Measurements from ENCODE around the gene DCAF7. TPM values are rescaled to one million over a fixed set of nuclear protein-coding genes. Genes with fewer than 3 reads are reported as not detected.

The DCAF7 gene
- polyA plus RNA-seq, 1 of the 3 experiments (the other 2 are of a cell fraction) = 63.5 TPM

- TF ChIP-seq TEAD4 (IDR thresholded peaks at IDR 0.05; ENCODE audit: borderline replicate concordance, insufficient read depth) = no peak
- TF ChIP-seq GABPA (IDR thresholded peaks at IDR 0.05; ENCODE audit: low read depth) = no peak
- TF ChIP-seq NFIC (IDR thresholded peaks at IDR 0.05; ENCODE audit: borderline replicate concordance) = no peak
- TF ChIP-seq PBX3 (IDR thresholded peaks at IDR 0.05) = no peak
- Histone ChIP-seq H3K27ac (ENCODE audit: low read depth in 2 of 2, low read length in 1 of 2) (no peak overlapping the region), H3K27me3 (ENCODE audit: insufficient read depth) (peaks cover 27% of the 10 kb centered on the region), H3K4me3 (ENCODE audit: low read depth in 2 of 2, low read length in 1 of 2) (no peak overlapping the region), H4K20me1 (ENCODE audit: insufficient read depth) (no peaks in the 10 kb centered on the region), H2AFZ (ENCODE audit: low read depth) (no peak overlapping the region), H3K36me3 (replicated peaks in 1 of 2; ENCODE audit: control insufficient read depth in 1 of 2, insufficient read depth in 2 of 2, low read length in 1 of 2) (no peaks in the 10 kb centered on the region), H3F3A (replicated peaks; ENCODE audit: insufficient read depth) (no peaks in the 10 kb centered on the region), H3K79me2 (ENCODE audit: insufficient read depth) (no peaks in the 10 kb centered on the region), H3K9ac (no peak overlapping the region), H3K9me3 (no peaks in the 10 kb centered on the region), H3K4me1 (ENCODE audit: control insufficient read depth in 1 of 2, insufficient read depth in 2 of 2, low read depth in 1 of 2, low read length in 1 of 2) (no peaks in the 10 kb centered on the region), H3K9me2 (no peaks in the 10 kb centered on the region), H3K4me2 (no peak overlapping the region)
- no peak for DNase-seq
- POLR2A ChIA-PET = interaction anchor here (1.3 kb wide), 1 partner anchor 8 kb away, joined by 3 read pairs; no protein-coding TSS in a partner anchor
- 69% methylated on average over 8 of the region's 8 CpGs for WGBS (ENCODE audit: low lambda C conversion rate)
- CTCF ChIA-PET = interaction anchor here (0.6 to 1.7 kb wide), 2 partner anchors 78 to 86 kb away, joined by 3 to 6 read pairs; no protein-coding TSS in a partner anchor
Measured at GRCh38 chr17:63511331-63511730, 38.9 kb upstream of the DCAF7 start.

- TF ChIP-seq FOXM1 (IDR thresholded peaks at IDR 0.05; ENCODE audit: low read depth) = no peak
- no peak for TF ChIP-seq EP300 (IDR thresholded peaks at IDR 0.05; ENCODE audit: borderline replicate concordance in 1 of 2, low read depth in 1 of 2, low read length in 1 of 2)
- TF ChIP-seq ZBTB33 (IDR thresholded peaks at IDR 0.05; ENCODE audit: borderline replicate concordance, low read depth) = no peak
- TF ChIP-seq RAD21 (IDR thresholded peaks at IDR 0.05; ENCODE audit: low read length) = no peak
- TF ChIP-seq NFIC (IDR thresholded peaks at IDR 0.05; ENCODE audit: borderline replicate concordance) = no peak
- ChIA-PET POLR2A (no interaction called here), CTCF (interaction anchor here (1.7 kb wide), 1 partner anchor 87 kb away, joined by 6 read pairs; no protein-coding TSS in a partner anchor)
- 60% methylated on average over 3 of the region's 3 CpGs for whole genome bisulfite sequencing (ENCODE audit: low lambda C conversion rate)
- H3K4me2 ChIP-seq = no peak overlapping the region
- no peak overlapping the region for H3K27ac ChIP-seq (ENCODE audit: low read depth in 2 of 2, low read length in 1 of 2)
- no peak overlapping the region for H2AFZ ChIP-seq (ENCODE audit: low read depth)
- DNase-seq = no peak
- no peaks in the 10 kb centered on the region for H3K9me3 ChIP-seq
- H3K4me1 ChIP-seq (ENCODE audit: control insufficient read depth in 1 of 2, insufficient read depth in 2 of 2, low read depth in 1 of 2, low read length in 1 of 2) = 0 out of 4 replicates have a peak, but pooled peaks cover 0 to 2% of the 10 kb centered on the region in 2 experiments
- H3F3A ChIP-seq (replicated peaks; ENCODE audit: insufficient read depth) = no peaks in the 10 kb centered on the region
- H4K20me1 ChIP-seq (ENCODE audit: insufficient read depth) = no peaks in the 10 kb centered on the region
- H3K9me2 ChIP-seq = no peaks in the 10 kb centered on the region
- H3K27me3 ChIP-seq (ENCODE audit: insufficient read depth) = peaks cover 27% of the 10 kb centered on the region
- H3K36me3 ChIP-seq (replicated peaks in 1 of 2; ENCODE audit: control insufficient read depth in 1 of 2, insufficient read depth in 2 of 2, low read length in 1 of 2) = no peaks in the 10 kb centered on the region
- no peak overlapping the region for H3K4me3 ChIP-seq (ENCODE audit: low read depth in 2 of 2, low read length in 1 of 2)
- H3K79me2 ChIP-seq (ENCODE audit: insufficient read depth) = no peaks in the 10 kb centered on the region
- H3K9ac ChIP-seq = no peak overlapping the region
Measured at GRCh38 chr17:63512388-63512787, 37.9 kb upstream of the DCAF7 start.

Data from SK-N-SH (cell line).